Measurements from ENCODE around the gene SDF2L1. TPM values are rescaled to one million over a fixed set of nuclear protein-coding genes. Genes with fewer than 3 reads are reported as not detected.
A peak's percentile ranks its signal among the peaks of the same experiment; 100 is the strongest.

Gene SDF2L1
- total and polyA plus RNA-seq, 9 of the 15 experiments (the other 6 are each of a cell fraction or from before 2014, with no cell fraction given) = 15.1 to 989 (median 124) TPM

GRCh38 chr22:21599053-21599893 lies 42.8 kb upstream of the SDF2L1 start (continued):
- 0 out of 2 replicates have a peak, but pooled peaks have one; percentile 76 for TF ChIP-seq ZC3H4 (CRISPR knock-in tag; IDR thresholded peaks at IDR 0.05; ENCODE audit: borderline replicate concordance)
- peak; percentile 17 for TF ChIP-seq HNRNPLL (IDR thresholded peaks at IDR 0.05; ENCODE audit: low read depth, low read length, poor library complexity, severe bottlenecking)

GRCh38 chr22:21602579-21602978 lies 39.5 kb upstream of the SDF2L1 start:
- H2AFZ ChIP-seq (ENCODE audit: low read depth, low read length) = no peak overlapping the region
- BruUV-seq (replicated peaks) = TSS peak; percentile 22
- no peak overlapping the region for H3K27ac ChIP-seq (ENCODE audit: extremely low read depth, low read depth, low read length)
- FAIRE-seq (no peak), DNase-seq (ENCODE audit: extremely low read depth in 1 of 4, low spot score in 3 of 4) (no peak), ATAC-seq (no peak)
- in situ Hi-C loops (cut with MboI) (no loop called here), intact Hi-C loops (cut with micrococcal nuclease) (no loop called here)
- no peak overlapping the region for H3K4me3 ChIP-seq
- H3K36me3 ChIP-seq (ENCODE audit: control insufficient read depth, insufficient read depth, low read length) = peaks cover 64% of the 10 kb centered on the region; the same call in 2 of the 3 replicates
- H3K9ac ChIP-seq (ENCODE audit: insufficient read depth in 1 of 2, low read depth in 2 of 2, low read length in 2 of 2) = peak overlapping the region in 1 of 2 experiments; percentile 47; a peak in 1 of 4 replicates
- ChIA-PET POLR2A (interaction anchor here (0.6 to 76.8 kb wide), 4 partner anchors 6 to 708 kb away, joined by 3 to 4622 read pairs (median 2315); partner anchors contain the start of genes CCDC116, SDF2L1 and YDJC), CTCF (ENCODE audit: low intra/inter-chr PET ratio) (no interaction called here)
- no peak overlapping the region for H3K4me2 ChIP-seq (ENCODE audit: insufficient read depth, low read length)
- H3K4me1 ChIP-seq (replicated peaks in 1 of 2; ENCODE audit: control insufficient read depth in 2 of 2, insufficient read depth in 2 of 2, low read length in 2 of 2) = peaks cover 19 to 27% of the 10 kb centered on the region in 2 experiments
- H3K79me2 ChIP-seq (ENCODE audit: control insufficient read depth, insufficient read depth, low read length) = peaks cover 94% of the 10 kb centered on the region
- peaks cover 0 to 2% of the 10 kb centered on the region in 2 experiments; a peak in 1 of 5 replicates for H3K27me3 ChIP-seq (ENCODE audit: control insufficient read depth in 2 of 2, insufficient read depth in 2 of 2, low read length in 2 of 2)
- H3K9me3 ChIP-seq (replicated peaks; ENCODE audit: control insufficient read depth, insufficient read depth, low read depth, low read length) = no peaks in the 10 kb centered on the region
- 72% methylated on average over 6 of the region's 6 CpGs for WGBS (ENCODE audit: insufficient coverage, low coverage, missing lambda C conversion rate)
- peaks cover 67% of the 10 kb centered on the region for H4K20me1 ChIP-seq (replicated peaks; ENCODE audit: control insufficient read depth, insufficient read depth, low read length)
- H3K9me1 ChIP-seq (ENCODE audit: control insufficient read depth, insufficient read depth, low read length) = peaks cover 25% of the 10 kb centered on the region
- TF ChIP-seq CREBBP (IDR thresholded peaks at IDR 0.05; ENCODE audit: low read depth, low read length) (no peak), FOXJ3 (CRISPR knock-in tag; IDR thresholded peaks at IDR 0.05) (no peak), KLF16 (IDR thresholded peaks at IDR 0.05) (no peak), CTCFL (IDR thresholded peaks at IDR 0.05; ENCODE audit: borderline replicate concordance, insufficient read depth, low read depth, low read length, poor library complexity, severe bottlenecking) (no peak), MTF1 (CRISPR knock-in tag; IDR thresholded peaks at IDR 0.05; ENCODE audit: borderline replicate concordance) (no peak; the same call in 1 of the 2 replicates), CHD2 (IDR thresholded peaks at IDR 0.05; ENCODE audit: low read depth, low read length) (no peak), CSDE1 (IDR thresholded peaks at IDR 0.05) (no peak), CBX2 (IDR thresholded peaks at IDR 0.05; ENCODE audit: insufficient read depth, low read length, poor library complexity, severe bottlenecking) (no peak), GATA2 (CRISPR knock-in tag; IDR thresholded peaks at IDR 0.05) (no peak), CEBPG (CRISPR knock-in tag; IDR thresholded peaks at IDR 0.05) (0 out of 2 replicates have a peak, but pooled peaks have one; percentile 12), CEBPG (tag; conservative IDR thresholded peaks at IDR 0.05 in 1 of 2, IDR thresholded peaks at IDR 0.05 in 1 of 2) (no peak), HDAC2 (IDR thresholded peaks at IDR 0.05) (no peak), RNF2 (IDR thresholded peaks at IDR 0.05) (no peak), TAL1 (IDR thresholded peaks at IDR 0.05) (no peak), ZNF184 (CRISPR knock-in tag; IDR thresholded peaks at IDR 0.05) (peak; percentile 7; the same call in 1 of the 2 replicates), BRF2 (IDR thresholded peaks at IDR 0.05; ENCODE audit: borderline replicate concordance, insufficient read depth, insufficient read length) (no peak)
